Fibroblast of mammary gland (primary cell): ENCODE measurements around the gene NTN1.

Experiments
- DNase-seq: peaks from one replicate; pipeline ENCODE4 v3.0.0-alpha.2; 2010; ENCODE audit warnings: low read depth
- H3K4me3 ChIP-seq: 2 replicates; pipeline ENCODE4 v1.5.1; 2011; ENCODE audit warnings: low read depth, mild to moderate bottlenecking, low read length, moderate library complexity; ENCODE audit not compliant: control insufficient read depth
- CTCF ChIP-seq: conservative IDR thresholded peaks from 2 replicates; pipeline ENCODE4 v1.5.1; 2011; ENCODE audit warnings: low read depth, low read length, inconsistent platforms; ENCODE audit not compliant: control insufficient read depth, insufficient read depth

The NTN1 gene

GRCh38 chr17:9080296-9080914 lies 59.1 kb downstream of the NTN1 start:
- no peak for TF ChIP-seq CTCF
- no peak overlapping the region for H3K4me3 ChIP-seq
- DNase-seq: no peak

GRCh38 chr17:9080983-9081382 lies 59.7 kb downstream of the NTN1 start:
- no peak overlapping the region for H3K4me3 ChIP-seq
- no peak for TF ChIP-seq CTCF
- DNase-seq: no peak

GRCh38 chr17:9086577-9086976 lies 65.3 kb downstream of the NTN1 start:
- DNase-seq: no peak
- TF ChIP-seq CTCF: no peak
- no peak overlapping the region for H3K4me3 ChIP-seq

GRCh38 chr17:9087921-9088320 lies 66.6 kb downstream of the NTN1 start:
- TF ChIP-seq CTCF: no peak
- DNase-seq: no peak
- H3K4me3 ChIP-seq: no peak overlapping the region

- no peak overlapping the region for H3K4me3 ChIP-seq
- TF ChIP-seq CTCF: no peak
- DNase-seq: no peak
Observed at GRCh38 chr17:9090641-9091096, 69.4 kb downstream of the NTN1 start.

- no peak for DNase-seq
- no peak overlapping the region for H3K4me3 ChIP-seq
- TF ChIP-seq CTCF: no peak
Observed at GRCh38 chr17:9094193-9094592, 72.9 kb downstream of the NTN1 start.

- TF ChIP-seq CTCF: no peak
- no peak overlapping the region for H3K4me3 ChIP-seq
- no peak for DNase-seq
Observed at GRCh38 chr17:9095390-9095789, 74.1 kb downstream of the NTN1 start.
